Type B pancreatic cell (in vitro differentiated cells): ENCODE data around the gene CXXC1. TPM values are rescaled to one million over a fixed set of nuclear protein-coding genes. Genes with fewer than 3 reads are reported as not detected.
A peak's percentile ranks its signal among the peaks of the same experiment; 100 is the strongest.

Source experiments
- DNase-seq: peaks from one replicate; pipeline ENCODE4 v3.0.0; 2021; ENCODE audit warnings: mixed read lengths; ENCODE audit not compliant: unreplicated experiment; ENCODE audit errors: extremely low spot score
- H3K27ac Mint-ChIP-seq: 2 replicates; pipeline ENCODE4 v1.8.0; 2021; ENCODE audit warnings: mild to moderate bottlenecking, mixed read lengths
- H3K27me3 Mint-ChIP-seq: 2 replicates; pipeline ENCODE4 v1.8.0; 2021; ENCODE audit warnings: mixed read lengths
- H3K36me3 Mint-ChIP-seq: 2 replicates; pipeline ENCODE4 v1.8.0; 2021; ENCODE audit warnings: mixed read lengths
- H3K4me1 Mint-ChIP-seq: one replicate; pipeline ENCODE4 v1.8.0; 2021; ENCODE audit warnings: mixed read lengths; ENCODE audit not compliant: unreplicated experiment
- H3K4me3 Mint-ChIP-seq: 2 replicates; pipeline ENCODE4 v1.8.0; 2021; ENCODE audit warnings: mild to moderate bottlenecking, mixed read lengths
- H3K9me3 Mint-ChIP-seq: 2 replicates; pipeline ENCODE4 v1.8.0; 2021; ENCODE audit warnings: mixed read lengths
- CTCF ChIP-seq: fragments of 200-600 bp; sonication (generic); conservative IDR thresholded peaks from 2 replicates; pipeline ENCODE4 v1.5.0; 2021; ENCODE audit warnings: antibody characterized with exemption, mild to moderate bottlenecking
- total RNA-seq: library from RNA; stranded (reverse); gene quantifications from 2 replicates; pipeline ENCODE4 v1.2.1, GENCODE V29; 2021; ENCODE audit warnings: low replicate concordance

CXXC1 gene
- total RNA-seq, 1 donor from 2014 or later, result 95.1 TPM

DNA sequence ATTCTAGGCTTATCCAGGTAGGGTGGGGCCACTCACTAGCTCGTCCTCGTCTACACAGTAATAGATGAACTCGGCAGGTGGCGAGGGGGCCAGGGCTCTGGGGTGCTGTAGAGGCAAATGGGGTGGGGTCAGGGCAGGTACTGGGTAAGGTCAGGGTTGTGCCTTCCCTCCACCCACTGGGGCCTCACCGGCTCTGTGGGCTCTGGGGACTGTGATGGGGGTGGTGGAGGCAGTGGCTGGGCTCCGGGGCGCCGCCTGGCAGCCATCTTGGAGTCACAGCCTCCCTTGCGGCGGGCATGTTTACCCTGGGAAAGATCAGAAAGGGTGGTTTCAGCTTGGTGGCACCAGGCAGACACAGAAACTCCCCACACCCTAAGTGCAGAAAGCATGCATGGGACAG lies 12.6 kb downstream of the CXXC1 start:
- peaks cover 30% of the 10 kb centered on the region for H3K36me3 Mint-ChIP-seq

DNA sequence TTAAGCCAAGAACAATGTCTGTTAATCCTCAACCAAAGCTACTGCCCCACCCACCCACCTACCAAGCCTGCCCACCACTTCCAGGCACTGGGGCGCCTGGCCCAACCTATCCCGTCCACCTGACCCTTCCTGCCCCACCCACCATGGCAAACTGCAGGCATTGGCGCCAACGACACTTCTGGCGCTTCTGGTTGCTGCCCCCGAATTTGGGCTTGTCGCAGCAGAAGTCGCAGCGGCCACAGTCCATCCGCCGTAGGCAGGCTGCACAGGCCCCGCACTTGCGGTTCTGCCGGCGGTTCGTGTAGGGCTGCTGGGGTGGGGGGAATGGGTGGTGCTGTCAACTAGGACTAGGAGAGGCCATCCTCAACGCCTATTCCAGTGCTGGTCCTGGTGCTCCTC lies 13.4 kb downstream of the CXXC1 start:
- no peak overlapping the region for H3K4me3 Mint-ChIP-seq

More for the DNA sequence above, 12.6 kb downstream of the CXXC1 start:
- Mint-ChIP-seq H3K9me3 (no peaks in the 10 kb centered on the region), H3K4me3 (no peak overlapping the region), H3K27ac (no peak overlapping the region), H3K4me1 (peaks cover 5% of the 10 kb centered on the region), H3K27me3 (no peaks in the 10 kb centered on the region)
- TF ChIP-seq CTCF, result no peak
- no peak for DNase-seq

DNA sequence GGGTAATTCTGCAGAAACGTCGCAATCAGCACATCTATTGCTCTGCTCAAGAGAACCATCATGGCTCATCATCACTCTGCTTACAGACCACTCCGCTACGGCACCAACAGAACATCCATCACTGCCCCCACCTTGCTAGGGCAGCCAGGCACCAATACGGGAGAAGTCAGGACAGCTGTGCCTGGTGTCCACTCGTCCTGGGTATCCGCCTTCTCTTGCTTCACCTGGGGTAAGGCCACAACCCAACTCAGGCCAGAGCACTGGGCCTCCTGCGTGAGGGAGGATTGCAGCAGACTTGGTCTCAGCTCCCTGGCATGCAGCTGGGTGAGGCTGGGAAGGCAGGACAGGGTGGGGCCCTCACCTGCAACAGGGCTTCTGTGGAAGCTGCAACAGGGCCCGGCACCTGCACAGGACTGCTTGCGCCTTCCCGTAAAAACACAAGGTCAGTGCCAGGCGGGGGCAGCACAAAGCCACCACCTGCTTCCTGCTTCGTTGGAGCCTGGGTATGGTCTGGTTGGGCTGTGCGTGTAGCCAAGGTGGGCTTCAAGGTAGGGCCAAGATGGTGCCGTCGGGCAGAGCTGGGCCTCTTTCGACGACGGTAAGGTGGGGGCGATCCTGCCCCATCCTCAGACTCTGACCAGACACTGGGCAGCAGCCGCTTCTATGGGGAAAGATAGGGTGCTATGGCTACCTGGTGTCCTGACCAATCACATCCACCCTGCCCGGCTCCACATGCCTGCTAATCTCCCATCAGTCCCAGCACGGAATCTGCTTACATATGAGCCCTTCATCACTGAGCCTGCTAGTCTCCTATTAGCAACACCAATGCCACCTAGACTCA lies 14.1 kb downstream of the CXXC1 start:
- peaks cover 38% of the 10 kb centered on the region for H3K36me3 Mint-ChIP-seq
- H3K27ac Mint-ChIP-seq, result no peak overlapping the region
- H3K9me3 Mint-ChIP-seq, result no peaks in the 10 kb centered on the region
- H3K4me3 Mint-ChIP-seq, result no peak overlapping the region
- DNase-seq, result no peak
- no peak for TF ChIP-seq CTCF
- no peaks in the 10 kb centered on the region for H3K4me1 Mint-ChIP-seq
- no peaks in the 10 kb centered on the region for H3K27me3 Mint-ChIP-seq

More for the DNA sequence above, 13.4 kb downstream of the CXXC1 start:
- no peaks in the 10 kb centered on the region for H3K27me3 Mint-ChIP-seq
- H3K4me1 Mint-ChIP-seq, result peaks cover under 1% of the 10 kb centered on the region
- H3K36me3 Mint-ChIP-seq, result peaks cover 36% of the 10 kb centered on the region
- H3K9me3 Mint-ChIP-seq, result no peaks in the 10 kb centered on the region
- H3K27ac Mint-ChIP-seq, result no peak overlapping the region
- DNase-seq, result no peak
- TF ChIP-seq CTCF, result no peak

DNA sequence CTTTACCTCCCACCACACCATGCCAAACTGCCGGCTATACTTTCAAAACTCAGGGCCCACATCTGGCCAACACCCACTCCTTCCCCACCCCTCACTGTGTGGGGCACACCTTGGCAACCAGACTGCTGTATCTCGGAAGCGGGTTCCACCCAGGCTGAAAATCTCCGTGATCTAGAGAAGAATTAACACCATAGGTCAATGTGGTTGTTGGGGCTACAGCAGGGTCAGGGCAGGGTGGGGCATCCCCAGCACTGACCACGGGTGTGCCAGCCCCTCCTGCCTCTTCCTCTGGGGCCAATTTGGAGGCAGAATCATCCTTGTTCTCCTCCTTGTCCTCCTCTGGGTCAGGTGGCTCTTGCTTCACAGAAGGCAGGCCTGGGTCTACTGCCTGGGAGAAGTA lies 14.9 kb downstream of the CXXC1 start:
- H3K9me3 Mint-ChIP-seq, result no peaks in the 10 kb centered on the region
- H3K36me3 Mint-ChIP-seq, result peaks cover 38% of the 10 kb centered on the region
- TF ChIP-seq CTCF, result no peak
- no peak for DNase-seq
- H3K4me3 Mint-ChIP-seq, result no peak overlapping the region
- no peaks in the 10 kb centered on the region for H3K27me3 Mint-ChIP-seq
- H3K4me1 Mint-ChIP-seq, result no peaks in the 10 kb centered on the region
- no peak overlapping the region for H3K27ac Mint-ChIP-seq

DNA sequence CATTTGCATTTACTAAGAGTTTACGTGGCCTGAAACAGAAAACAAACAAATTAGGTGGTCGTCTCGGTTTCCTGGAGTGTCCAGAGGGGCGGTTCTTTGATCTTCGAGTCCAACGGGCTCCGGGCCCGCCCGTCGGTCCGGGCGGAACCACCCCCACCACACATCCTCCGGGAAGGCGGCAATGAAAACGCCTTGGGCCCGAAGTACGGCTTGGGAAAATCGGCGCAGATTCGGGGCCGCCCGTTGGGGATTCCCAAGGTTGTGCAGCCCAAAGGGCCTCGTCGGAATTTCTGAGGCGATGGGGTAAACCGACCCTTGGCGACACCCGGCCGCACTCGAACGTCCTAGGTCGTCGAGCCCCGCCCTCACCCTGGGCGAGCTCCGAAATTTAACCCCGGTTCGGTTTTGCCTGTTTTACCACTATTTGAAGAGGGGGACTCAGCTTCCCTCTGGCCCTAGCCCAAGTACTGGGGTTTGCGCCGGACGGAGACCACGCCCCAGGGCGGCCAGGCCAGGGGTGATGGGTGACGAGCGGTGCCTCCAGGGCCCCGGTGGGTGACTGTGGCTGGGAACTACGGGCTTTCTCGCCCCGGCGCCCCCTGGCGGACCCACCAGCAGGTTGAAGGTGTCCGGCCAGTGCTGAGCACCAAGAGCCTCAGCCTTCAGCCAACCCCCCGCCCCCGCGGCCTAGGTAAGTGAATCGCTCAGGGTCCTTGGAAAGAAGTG lies 19.3 kb downstream of the CXXC1 start:
- H3K27me3 Mint-ChIP-seq, result peaks cover 3% of the 10 kb centered on the region
- peak; percentile 74 for TF ChIP-seq CTCF
- H3K9me3 Mint-ChIP-seq, result no peaks in the 10 kb centered on the region
- H3K36me3 Mint-ChIP-seq, result peaks cover 13% of the 10 kb centered on the region
- no peaks in the 10 kb centered on the region for H3K4me1 Mint-ChIP-seq
- no peak overlapping the region for H3K27ac Mint-ChIP-seq
- H3K4me3 Mint-ChIP-seq, result peak overlapping the region; percentile 49
- DNase-seq, result no peak
